GM19372 (cell line): ENCODE measurements around the gene MTURN.

ENCODE experiments used
- ATAC-seq: cut with Tn5 transposase; IDR thresholded peaks from one replicate; pipeline ENCODE4 v1.9.1; 2021; ENCODE audit warnings: mild to moderate bottlenecking, low read depth, moderate library complexity; ENCODE audit not compliant: unreplicated experiment

The MTURN gene

GRCh38 chr7:30200591-30200990 is 65.8 kb downstream of the MTURN start:
- ATAC-seq = no peak

GRCh38 chr7:30201161-30201666 is 66.4 kb downstream of the MTURN start:
- ATAC-seq = peak; percentile 72

DNA sequence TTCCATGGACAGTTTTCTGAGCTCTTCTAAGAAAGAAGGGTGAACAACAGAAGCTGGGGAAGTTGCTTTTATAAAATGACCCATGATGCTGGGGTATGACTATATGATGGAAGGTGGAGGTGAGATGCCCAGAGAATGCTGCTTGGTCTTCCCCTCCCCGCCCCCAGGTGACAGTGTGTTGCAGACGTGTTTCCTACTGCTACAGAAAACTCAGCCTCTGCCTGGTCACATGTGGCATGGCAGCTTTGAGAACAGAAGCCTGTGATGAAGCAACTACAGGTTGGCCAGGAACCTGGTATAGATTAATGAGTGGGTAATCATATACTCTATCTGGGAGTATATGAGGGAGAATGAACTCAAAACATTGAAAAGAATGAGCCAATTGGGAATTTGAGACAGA is 67.1 kb downstream of the MTURN start:
- no peak for ATAC-seq

GRCh38 chr7:30202671-30203070 is 67.9 kb downstream of the MTURN start:
- ATAC-seq = no peak

GRCh38 chr7:30206491-30206890 is 71.7 kb downstream of the MTURN start:
- ATAC-seq = no peak

DNA sequence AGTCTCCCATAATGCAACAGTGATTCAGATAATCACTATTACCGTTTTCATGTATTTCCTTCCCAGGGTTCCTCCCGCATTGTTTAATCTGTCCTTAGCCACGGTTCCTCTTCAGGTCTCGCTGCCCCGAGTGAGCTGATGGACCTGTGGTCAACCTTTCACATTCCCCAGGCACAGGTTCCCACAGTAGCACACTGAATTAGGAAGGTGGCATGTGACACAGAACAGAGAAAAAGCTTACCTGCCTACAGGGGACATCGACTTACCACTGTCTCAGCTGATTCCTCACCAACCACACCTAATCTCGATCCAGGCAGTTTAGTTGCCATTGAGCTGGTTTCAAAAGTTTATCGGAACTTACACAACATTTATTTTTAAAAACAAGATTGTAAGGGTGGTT is 72.2 kb downstream of the MTURN start:
- ATAC-seq = no peak

DNA sequence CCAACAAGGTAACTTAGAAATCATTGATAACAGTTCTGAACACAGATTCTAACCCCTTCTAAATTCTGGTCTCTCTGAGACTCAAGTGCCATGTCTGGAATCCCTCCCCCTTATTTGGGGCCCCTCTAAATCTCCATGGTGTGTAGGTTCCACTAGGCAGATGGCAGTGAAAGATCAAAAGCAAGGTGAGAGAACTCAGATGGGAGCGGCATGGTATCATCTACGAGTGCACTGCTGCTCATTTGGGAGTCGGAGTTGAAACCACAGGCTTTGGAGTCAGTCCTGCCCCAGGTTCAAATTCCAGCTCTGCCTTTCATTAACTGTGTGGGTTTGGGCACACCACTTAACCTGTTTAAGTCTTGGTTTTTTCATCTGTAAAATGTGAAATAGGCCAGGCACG is 72.6 kb downstream of the MTURN start:
- no peak for ATAC-seq

- no peak for ATAC-seq
These were observed 75.2 kb downstream of the MTURN start for GRCh38 chr7:30209951-30210350.
